OCI-LY1 (cell line): Measurements from ENCODE around the gene AKTIP.

ENCODE experiments used
- EZH2 ChIP-seq: fragments of 200-600 bp; sonication (generic), shearing (Covaris generic); IDR thresholded peaks from 2 replicates; pipeline ENCODE4 v1.8.0; 2017; ENCODE audit warnings: borderline replicate concordance, mixed run types, mild to moderate bottlenecking, antibody characterized with exemption, low read length, moderate library complexity, mixed read lengths
- TF ChIP-seq, protein P1 (sequence below): fragments of 200-600 bp; sonication (generic), shearing (Covaris generic); IDR thresholded peaks from 2 replicates; pipeline ENCODE4 v1.5.1; 2017; ENCODE audit warnings: mild to moderate bottlenecking, antibody characterized with exemption, low read length, moderate library complexity, mixed read lengths

DNA sequence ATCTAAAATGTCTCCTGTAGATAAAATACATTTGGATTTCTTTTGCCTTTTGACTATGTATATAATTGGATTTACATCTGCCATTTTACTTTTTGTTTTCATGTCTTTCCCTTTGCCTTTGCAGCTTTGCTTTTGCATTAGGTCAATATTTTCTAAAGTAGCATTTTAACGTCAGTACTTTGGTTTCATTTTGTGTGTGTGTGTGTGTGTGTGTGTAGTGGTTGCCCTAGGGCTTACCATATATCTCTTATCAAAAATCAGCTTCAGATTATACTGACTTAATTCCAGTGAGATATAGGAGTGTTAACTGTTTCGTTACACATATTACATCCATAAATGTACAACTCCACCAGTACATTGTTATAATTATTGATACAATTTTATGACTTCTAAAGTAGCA, 26.1 kb downstream of the AKTIP start:
- TF ChIP-seq, protein P1, sequence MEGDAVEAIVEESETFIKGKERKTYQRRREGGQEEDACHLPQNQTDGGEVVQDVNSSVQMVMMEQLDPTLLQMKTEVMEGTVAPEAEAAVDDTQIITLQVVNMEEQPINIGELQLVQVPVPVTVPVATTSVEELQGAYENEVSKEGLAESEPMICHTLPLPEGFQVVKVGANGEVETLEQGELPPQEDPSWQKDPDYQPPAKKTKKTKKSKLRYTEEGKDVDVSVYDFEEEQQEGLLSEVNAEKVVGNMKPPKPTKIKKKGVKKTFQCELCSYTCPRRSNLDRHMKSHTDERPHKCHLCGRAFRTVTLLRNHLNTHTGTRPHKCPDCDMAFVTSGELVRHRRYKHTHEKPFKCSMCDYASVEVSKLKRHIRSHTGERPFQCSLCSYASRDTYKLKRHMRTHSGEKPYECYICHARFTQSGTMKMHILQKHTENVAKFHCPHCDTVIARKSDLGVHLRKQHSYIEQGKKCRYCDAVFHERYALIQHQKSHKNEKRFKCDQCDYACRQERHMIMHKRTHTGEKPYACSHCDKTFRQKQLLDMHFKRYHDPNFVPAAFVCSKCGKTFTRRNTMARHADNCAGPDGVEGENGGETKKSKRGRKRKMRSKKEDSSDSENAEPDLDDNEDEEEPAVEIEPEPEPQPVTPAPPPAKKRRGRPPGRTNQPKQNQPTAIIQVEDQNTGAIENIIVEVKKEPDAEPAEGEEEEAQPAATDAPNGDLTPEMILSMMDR: no peak
- no peak for TF ChIP-seq EZH2
